Measurements from ENCODE around the gene TADA3.

TADA3 gene, protein sequence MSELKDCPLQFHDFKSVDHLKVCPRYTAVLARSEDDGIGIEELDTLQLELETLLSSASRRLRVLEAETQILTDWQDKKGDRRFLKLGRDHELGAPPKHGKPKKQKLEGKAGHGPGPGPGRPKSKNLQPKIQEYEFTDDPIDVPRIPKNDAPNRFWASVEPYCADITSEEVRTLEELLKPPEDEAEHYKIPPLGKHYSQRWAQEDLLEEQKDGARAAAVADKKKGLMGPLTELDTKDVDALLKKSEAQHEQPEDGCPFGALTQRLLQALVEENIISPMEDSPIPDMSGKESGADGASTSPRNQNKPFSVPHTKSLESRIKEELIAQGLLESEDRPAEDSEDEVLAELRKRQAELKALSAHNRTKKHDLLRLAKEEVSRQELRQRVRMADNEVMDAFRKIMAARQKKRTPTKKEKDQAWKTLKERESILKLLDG

DNA sequence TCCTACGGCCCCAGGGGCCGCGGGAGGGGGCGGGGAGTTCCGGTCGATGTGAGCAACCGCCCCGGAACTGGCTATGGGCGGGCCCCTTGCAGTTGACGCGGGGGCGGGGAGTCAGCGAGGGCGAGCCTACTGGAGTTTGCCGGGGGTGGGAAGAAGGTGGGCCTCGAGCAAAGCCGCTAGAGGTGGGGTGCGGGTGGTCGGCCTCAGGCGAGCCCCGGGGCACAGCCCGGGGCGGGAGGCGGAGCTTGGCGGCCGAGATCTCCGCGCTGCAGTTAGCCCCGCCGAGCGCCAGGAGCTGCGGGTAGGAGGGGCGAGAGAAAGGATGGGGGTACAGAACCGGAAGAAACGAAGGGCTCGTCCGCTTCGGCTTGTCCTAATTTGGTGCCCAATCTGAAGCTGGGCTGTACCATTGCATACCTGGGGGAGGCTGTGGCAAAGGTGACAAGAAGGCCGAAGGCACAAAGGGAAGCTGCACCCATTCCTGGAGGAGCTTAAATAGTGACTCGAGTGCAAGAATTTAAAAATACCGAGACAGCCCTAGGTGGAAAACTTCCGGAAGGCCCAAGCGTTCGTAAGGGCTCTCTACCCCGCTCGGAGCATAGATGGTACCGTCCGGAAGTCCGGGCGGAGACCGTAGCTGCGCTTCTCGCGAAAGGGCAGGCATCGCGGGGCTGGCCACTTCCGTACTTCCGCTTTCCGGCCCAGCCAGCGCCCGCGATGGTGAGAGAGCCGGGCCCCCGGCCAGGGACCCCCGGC, at the start of gene TADA3, which contains the start of gene ARPC4:
Gene TADA3 (minus strand): TSS at position 69 of the 756 bp plus-strand sequence. CDS start 1,007 bp downstream, outside the sequence.
Gene ARPC4 (plus strand): TSS at position 678 of the 756 bp plus-strand sequence. CDS start 40 bp downstream, at position 718.
- DNase-seq, result peak; percentile 90
- Mint-ChIP-seq H3K36me3 (ENCODE audit: low read depth) (peaks cover 44% of the 10 kb centered on the region), H3K27me3 (ENCODE audit: low read depth, poor library complexity) (no peaks in the 10 kb centered on the region), H3K27ac (peak within 1 kb of the TSS; percentile 100), H3K4me1 (peaks cover 26% of the 10 kb centered on the region), H3K4me3 (peak within 1 kb of the TSS; percentile 98), H3K9me3 (no peaks in the 10 kb centered on the region)
- TF ChIP-seq, protein P1, sequence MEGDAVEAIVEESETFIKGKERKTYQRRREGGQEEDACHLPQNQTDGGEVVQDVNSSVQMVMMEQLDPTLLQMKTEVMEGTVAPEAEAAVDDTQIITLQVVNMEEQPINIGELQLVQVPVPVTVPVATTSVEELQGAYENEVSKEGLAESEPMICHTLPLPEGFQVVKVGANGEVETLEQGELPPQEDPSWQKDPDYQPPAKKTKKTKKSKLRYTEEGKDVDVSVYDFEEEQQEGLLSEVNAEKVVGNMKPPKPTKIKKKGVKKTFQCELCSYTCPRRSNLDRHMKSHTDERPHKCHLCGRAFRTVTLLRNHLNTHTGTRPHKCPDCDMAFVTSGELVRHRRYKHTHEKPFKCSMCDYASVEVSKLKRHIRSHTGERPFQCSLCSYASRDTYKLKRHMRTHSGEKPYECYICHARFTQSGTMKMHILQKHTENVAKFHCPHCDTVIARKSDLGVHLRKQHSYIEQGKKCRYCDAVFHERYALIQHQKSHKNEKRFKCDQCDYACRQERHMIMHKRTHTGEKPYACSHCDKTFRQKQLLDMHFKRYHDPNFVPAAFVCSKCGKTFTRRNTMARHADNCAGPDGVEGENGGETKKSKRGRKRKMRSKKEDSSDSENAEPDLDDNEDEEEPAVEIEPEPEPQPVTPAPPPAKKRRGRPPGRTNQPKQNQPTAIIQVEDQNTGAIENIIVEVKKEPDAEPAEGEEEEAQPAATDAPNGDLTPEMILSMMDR (IDR thresholded peaks at IDR 0.05), result no peak

DNA sequence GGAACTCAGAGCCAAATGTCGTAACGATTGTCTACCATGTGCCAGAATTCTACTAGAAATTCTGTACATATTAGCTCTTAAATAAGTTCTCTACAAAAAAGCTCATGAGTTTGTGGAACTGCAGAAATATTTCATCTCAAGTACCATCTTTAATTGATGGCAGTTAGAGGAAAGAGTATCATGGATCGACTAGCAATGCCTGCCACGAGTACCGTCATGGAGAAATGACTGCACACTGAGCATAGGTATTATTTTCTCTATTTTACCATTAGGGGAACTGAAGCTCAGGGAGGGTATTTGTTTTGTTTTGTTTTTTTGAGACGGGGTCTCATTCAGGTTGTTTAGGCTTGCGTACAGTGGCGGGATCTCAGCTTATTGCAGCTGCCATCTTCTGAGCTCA, 48.7 kb upstream of the TADA3 start:
- TF ChIP-seq, protein P1 (IDR thresholded peaks at IDR 0.05), result no peak
- no peak overlapping the region for H3K4me3 Mint-ChIP-seq
- H3K9me3 Mint-ChIP-seq, result no peaks in the 10 kb centered on the region
- H3K27ac Mint-ChIP-seq, result no peak overlapping the region
- no peaks in the 10 kb centered on the region for H3K27me3 Mint-ChIP-seq (ENCODE audit: low read depth, poor library complexity)
- H3K4me1 Mint-ChIP-seq, result peaks cover 20% of the 10 kb centered on the region
- H3K36me3 Mint-ChIP-seq (ENCODE audit: low read depth), result peaks cover 30% of the 10 kb centered on the region
- no peak for DNase-seq

DNA sequence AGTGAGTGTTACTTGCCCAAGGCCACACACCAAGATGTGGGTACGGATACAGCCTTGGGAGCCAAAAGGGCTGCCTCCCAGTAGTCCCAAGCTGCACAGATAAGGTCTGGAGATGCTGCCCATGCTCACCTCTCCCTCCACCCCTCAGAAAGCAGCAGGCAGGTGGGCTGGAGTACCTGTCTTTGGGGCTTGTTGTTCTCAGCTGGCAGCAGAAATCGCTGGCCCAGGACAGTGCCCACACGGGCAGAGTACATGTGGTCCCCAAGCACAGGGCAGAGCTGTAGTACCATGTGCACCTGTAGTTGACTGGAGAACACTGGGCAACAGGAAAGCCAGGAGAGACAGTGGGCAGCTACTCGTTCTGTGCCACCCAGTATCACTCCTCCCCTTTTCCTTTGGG, 46.6 kb upstream of the TADA3 start:
- Mint-ChIP-seq H3K27ac (no peak overlapping the region), H3K36me3 (ENCODE audit: low read depth) (peaks cover 37% of the 10 kb centered on the region), H3K4me3 (no peak overlapping the region), H3K4me1 (peaks cover 16% of the 10 kb centered on the region), H3K27me3 (ENCODE audit: low read depth, poor library complexity) (no peaks in the 10 kb centered on the region), H3K9me3 (no peaks in the 10 kb centered on the region)
- TF ChIP-seq, protein P1 (IDR thresholded peaks at IDR 0.05), result no peak
- DNase-seq, result no peak

DNA sequence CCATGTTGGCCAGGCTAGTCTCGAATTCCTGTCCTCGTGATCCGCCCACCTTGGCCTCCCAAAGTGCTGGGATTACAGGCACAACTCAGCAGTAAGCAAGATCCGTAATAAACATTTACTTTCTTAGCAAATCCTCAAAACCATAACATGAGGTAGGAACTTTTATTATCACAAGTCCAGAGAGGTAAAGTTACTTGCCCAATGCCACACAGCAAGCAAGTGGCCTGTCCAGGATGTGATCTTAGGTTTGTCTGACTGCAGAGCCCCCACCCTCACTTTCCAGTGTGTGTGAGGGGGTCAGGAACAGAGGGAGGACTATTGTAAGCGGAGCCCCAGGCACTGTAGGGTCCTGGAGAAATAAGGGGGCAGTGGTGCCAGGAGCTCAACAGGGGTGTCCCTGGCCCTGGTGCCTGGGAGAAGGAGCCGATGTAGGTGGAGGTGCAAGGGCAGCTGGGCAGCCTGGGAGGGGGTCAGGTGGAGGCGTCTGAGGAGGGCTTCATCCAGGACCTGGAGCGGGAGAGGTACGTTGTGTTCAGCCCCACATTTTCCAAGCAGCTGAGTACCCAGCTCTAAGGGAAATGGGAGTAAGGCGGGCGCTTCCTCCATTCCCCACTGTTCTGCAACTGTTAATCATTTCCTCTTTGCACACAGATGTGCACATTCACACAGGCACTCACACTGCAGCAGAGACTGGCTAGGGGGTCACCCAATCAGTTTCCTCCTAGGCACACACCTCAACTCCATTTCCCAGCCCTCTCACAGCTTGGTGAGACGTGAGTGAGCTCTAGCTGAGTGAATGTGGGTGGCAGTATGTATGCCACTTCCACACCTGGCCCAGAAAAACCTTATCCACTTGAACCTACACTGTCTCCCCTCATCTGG, 45.7 kb upstream of the TADA3 start:
- peaks cover 37% of the 10 kb centered on the region for H3K36me3 Mint-ChIP-seq (ENCODE audit: low read depth)
- H3K4me3 Mint-ChIP-seq, result no peak overlapping the region
- TF ChIP-seq, protein P1 (IDR thresholded peaks at IDR 0.05), result no peak
- peaks cover 10% of the 10 kb centered on the region for H3K4me1 Mint-ChIP-seq
- no peak for DNase-seq
- no peaks in the 10 kb centered on the region for H3K27me3 Mint-ChIP-seq (ENCODE audit: low read depth, poor library complexity)
- H3K27ac Mint-ChIP-seq, result no peak overlapping the region
- H3K9me3 Mint-ChIP-seq, result no peaks in the 10 kb centered on the region

DNA sequence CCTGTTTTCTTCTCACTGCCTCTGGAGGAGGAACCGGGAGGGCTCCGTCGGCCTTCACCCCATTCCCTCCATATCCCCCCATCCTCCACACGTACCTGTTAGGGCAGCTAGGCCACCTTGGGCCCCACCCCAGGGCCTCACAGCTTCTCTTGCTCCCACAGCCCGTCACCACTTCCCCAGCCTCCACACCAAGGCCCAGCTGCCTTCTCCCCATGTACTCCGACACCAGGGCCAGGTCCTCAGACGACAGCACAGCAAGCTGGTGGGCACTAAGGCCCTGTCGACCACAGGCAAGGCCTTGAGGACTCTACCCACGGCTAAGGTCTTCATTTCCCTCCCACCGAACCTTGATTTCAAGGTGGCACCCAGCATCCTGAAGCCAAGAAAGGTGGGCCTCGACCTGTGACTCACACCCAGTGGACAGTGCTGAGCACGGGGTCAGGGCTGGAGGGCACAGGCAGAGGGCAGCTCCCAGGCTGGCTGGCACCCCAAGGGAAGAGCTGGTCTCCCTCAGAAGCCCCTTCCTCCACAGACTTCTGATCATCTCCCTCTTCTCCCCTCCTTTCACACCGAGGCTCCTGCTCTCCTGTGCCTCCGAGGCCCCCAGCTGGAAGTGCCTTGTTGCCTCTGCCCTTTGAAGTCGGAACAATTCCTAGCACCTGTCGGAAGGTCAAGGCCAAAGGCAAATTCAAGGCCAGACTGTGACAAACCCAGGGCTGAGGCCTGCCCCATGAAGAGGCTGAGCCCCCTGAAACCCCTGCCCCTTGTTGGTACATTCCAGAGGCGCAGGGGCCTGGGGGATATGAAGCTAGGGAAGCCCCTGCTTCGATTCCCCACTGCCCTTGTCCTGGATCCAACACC, 42.5 kb upstream of the TADA3 start:
- no peak for DNase-seq
- Mint-ChIP-seq H3K27me3 (ENCODE audit: low read depth, poor library complexity) (no peaks in the 10 kb centered on the region), H3K27ac (peak overlapping the region; percentile 88), H3K9me3 (no peaks in the 10 kb centered on the region), H3K36me3 (ENCODE audit: low read depth) (peaks cover 26% of the 10 kb centered on the region), H3K4me3 (no peak overlapping the region), H3K4me1 (no peaks in the 10 kb centered on the region)
- TF ChIP-seq, protein P1 (IDR thresholded peaks at IDR 0.05), result no peak
